Activated T-cell treated with anti-CD3 and anti-CD28 coated beads, Interleukin-2, amount 50 U/mL, for 4 hours (primary cell): Measurements from ENCODE around the gene ACVR1. TPM values are rescaled to one million over a fixed set of nuclear protein-coding genes. Genes with fewer than 3 reads are reported as not detected.

ENCODE experiments used
- ATAC-seq, 2 donors: fragments of 200-7000 bp; cut with Tn5 transposase; one replicate each; pipeline ENCODE4 v1.10.0; 2021
- DNase-seq: peaks from one replicate; pipeline ENCODE4 v3.0.0-alpha.2; 2020
- H3K27me3 Mint-ChIP-seq: one replicate; pipeline ENCODE4 v1.8.0; 2021; ENCODE audit warnings: low read depth, mixed read lengths
- H3K36me3 Mint-ChIP-seq: one replicate; pipeline ENCODE4 v1.8.0; 2022; ENCODE audit warnings: mixed read lengths; ENCODE audit not compliant: insufficient read depth
- H3K4me1 Mint-ChIP-seq: one replicate; pipeline ENCODE4 v1.8.0; 2021; ENCODE audit warnings: low read depth, mixed read lengths
- H3K4me3 Mint-ChIP-seq: one replicate; pipeline ENCODE4 v1.8.0; 2021; ENCODE audit warnings: mild to moderate bottlenecking, moderate library complexity, mixed read lengths
- H3K9me3 Mint-ChIP-seq: one replicate; pipeline ENCODE4 v1.8.0; 2021; ENCODE audit warnings: mixed read lengths
- total RNA-seq, 3 donors: library from RNA; stranded (reverse); gene quantifications; one replicate each; pipeline ENCODE4 v1.2.1, GENCODE V29; 2021

Gene ACVR1
- total RNA-seq, 3 donors from 2014 or later: 11.5 to 14.1 (median 13.2) TPM

DNA sequence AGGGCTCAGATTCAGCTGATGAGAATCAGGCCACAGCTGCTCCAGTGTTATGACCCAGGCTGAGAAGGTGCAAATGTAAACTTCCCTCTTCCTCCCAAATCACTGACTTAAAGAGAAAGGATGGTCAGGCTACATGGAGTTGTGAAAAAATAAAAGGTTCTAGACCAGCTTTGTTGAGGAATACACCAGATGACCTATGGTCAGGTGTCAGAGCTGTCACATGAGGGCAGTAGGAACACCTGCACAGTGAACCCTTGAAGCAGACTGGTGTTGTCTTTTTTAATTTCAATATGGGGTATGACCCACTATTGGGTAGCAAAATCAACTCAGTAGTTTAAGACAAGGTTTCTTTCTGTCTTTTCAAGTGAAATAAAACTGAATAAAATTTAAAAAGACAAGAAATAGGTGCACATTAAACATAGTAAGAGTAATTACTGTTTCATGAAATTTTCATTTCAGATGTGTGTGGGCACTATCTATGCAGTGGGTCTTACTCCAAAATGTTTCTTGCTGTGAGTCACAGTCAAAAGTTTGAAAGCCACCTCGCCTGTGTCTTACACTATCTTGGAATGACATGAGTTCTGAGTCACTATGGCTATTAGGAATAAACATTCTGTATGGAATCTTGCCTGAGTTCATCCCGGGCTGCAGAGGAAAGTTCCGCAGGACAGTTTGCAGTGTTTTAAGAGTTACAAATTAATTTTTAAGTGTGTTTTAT is 83.6 kb downstream of the ACVR1 start:
- DNase-seq: no peak
- Mint-ChIP-seq H3K4me1 (peaks cover 12% of the 10 kb centered on the region), H3K27me3 (no peaks in the 10 kb centered on the region), H3K9me3 (no peaks in the 10 kb centered on the region), H3K36me3 (peaks cover 4% of the 10 kb centered on the region), H3K4me3 (no peak overlapping the region)
- no peak for ATAC-seq

DNA sequence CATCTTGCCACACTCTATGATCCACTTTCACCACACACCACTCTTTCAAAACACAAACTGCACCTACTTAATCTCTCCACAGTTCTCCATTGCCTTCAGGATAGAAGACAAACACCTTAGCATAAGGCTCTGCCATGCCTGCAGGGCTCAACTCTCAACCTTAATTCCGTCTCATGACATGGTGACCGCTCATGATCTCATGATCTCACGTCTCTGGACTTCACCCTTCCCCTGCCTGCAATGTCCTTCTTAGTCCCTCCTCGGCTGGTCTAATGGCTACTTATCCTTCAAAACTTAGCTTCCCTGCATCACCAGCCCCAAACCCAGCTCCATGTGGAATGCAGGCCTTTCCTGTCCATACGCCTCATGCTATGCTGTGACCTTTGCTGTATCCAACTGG is 85.3 kb downstream of the ACVR1 start:
- Mint-ChIP-seq H3K4me1 (peaks cover 15% of the 10 kb centered on the region), H3K9me3 (no peaks in the 10 kb centered on the region), H3K4me3 (no peak overlapping the region), H3K36me3 (peaks cover 3% of the 10 kb centered on the region), H3K27me3 (no peaks in the 10 kb centered on the region)
- DNase-seq: no peak
- ATAC-seq: no peak

DNA sequence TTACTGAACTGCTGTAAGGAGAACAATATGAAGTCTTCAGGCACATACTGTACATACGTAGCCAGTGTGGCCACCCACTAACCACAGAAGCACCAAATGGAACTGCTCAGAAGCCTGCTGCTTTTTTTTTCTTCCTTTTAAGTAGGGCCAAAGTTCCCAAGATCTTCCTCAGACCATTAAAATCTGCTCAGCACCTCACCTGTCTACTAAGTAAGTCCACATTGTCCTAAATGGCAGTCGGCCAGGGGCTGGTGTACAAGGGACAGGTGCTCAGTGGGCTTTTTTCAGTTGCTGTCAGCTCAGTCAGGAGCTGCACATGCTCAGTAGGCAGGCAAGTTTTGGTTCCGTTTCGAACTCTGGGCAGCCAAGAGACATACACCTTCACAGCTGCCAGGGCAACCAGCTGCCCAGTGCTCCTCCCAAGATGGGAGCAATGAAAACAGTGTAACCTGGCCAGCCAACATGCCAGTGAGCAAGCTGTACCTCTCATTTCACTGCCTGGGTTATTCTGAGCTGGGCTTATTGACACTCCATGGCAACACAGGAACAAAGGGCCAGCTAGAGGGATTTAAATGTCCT is 86.1 kb downstream of the ACVR1 start:
- H3K4me1 Mint-ChIP-seq: peaks cover 20% of the 10 kb centered on the region
- no peaks in the 10 kb centered on the region for H3K27me3 Mint-ChIP-seq
- peaks cover 3% of the 10 kb centered on the region for H3K36me3 Mint-ChIP-seq
- no peaks in the 10 kb centered on the region for H3K9me3 Mint-ChIP-seq
- no peak for ATAC-seq
- no peak for DNase-seq
- H3K4me3 Mint-ChIP-seq: no peak overlapping the region

DNA sequence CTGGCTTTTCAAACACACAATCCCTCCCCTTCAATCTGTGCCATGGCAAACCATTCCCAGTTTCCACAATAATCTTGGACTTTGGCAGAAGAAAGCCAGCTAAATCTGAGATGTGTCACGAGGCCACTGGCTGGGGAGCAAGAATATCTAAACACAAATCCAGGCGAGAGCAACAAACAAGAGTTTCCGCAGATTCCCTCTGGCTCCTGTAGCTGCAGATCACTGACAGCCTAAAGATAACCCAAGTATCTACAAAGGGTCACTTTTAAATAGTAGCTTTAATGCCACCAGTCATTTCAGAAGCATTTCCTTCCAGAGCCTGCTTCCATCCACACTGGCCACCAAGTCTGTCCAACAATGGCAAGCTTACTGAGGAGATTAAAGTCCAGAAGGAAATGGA is 86.9 kb downstream of the ACVR1 start:
- DNase-seq (no peak), ATAC-seq (no peak)
- no peak overlapping the region for H3K4me3 Mint-ChIP-seq
- H3K27me3 Mint-ChIP-seq: no peaks in the 10 kb centered on the region
- H3K36me3 Mint-ChIP-seq: peaks cover 3% of the 10 kb centered on the region
- H3K4me1 Mint-ChIP-seq: peaks cover 26% of the 10 kb centered on the region
- H3K9me3 Mint-ChIP-seq: no peaks in the 10 kb centered on the region

DNA sequence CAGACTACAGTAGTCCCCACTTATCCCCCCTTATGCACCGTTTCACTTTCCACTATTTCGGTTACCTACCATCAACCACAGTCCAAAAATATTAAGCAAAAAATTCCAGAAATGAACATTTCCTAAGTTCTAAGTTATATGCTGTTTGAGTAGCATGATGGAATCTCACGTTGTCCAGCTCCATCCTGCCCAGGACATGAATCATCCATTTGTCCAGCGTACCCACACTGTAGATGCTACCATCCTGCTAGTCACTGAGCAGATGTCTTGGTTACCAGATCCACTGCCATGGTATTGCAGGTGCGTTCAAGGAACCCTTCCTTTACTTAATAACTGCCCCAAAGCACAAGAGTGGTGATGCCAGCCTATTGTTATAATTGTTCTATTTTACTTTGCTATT is 87.9 kb downstream of the ACVR1 start:
- DNase-seq (no peak), ATAC-seq (no peak)
- H3K36me3 Mint-ChIP-seq: peaks cover 3% of the 10 kb centered on the region
- no peak overlapping the region for H3K4me3 Mint-ChIP-seq
- no peaks in the 10 kb centered on the region for H3K9me3 Mint-ChIP-seq
- H3K27me3 Mint-ChIP-seq: no peaks in the 10 kb centered on the region
- H3K4me1 Mint-ChIP-seq: peaks cover 31% of the 10 kb centered on the region

DNA sequence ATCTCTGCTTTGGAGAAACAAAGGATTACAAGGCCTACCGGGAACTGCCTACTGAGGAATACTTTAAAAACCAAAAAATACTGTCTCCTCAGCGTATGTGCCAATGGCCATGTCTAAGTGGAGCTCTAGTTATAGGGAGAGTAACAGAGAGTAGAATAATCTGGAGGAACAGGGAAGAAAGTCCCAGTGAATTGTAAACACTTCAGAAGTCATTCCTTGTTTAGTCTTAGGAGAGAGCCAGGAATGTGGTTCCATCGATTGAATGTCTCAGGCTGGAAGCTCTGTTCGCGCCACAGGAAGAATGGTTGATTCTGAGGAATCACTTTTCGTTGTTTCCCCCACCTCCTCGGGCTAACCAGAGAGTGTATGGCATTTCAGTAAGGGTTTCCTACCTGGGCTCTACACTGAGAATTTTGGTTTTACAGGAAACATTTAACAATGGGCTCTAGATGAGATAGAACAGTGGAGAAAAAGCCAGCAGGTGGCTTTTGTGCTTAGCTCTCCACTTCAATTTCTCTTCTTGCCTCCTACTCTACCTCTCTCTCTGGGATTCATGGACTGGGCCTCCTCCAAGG is 88.7 kb downstream of the ACVR1 start:
- no peak for DNase-seq
- Mint-ChIP-seq H3K27me3 (no peaks in the 10 kb centered on the region), H3K36me3 (peaks cover 3% of the 10 kb centered on the region)

DNA sequence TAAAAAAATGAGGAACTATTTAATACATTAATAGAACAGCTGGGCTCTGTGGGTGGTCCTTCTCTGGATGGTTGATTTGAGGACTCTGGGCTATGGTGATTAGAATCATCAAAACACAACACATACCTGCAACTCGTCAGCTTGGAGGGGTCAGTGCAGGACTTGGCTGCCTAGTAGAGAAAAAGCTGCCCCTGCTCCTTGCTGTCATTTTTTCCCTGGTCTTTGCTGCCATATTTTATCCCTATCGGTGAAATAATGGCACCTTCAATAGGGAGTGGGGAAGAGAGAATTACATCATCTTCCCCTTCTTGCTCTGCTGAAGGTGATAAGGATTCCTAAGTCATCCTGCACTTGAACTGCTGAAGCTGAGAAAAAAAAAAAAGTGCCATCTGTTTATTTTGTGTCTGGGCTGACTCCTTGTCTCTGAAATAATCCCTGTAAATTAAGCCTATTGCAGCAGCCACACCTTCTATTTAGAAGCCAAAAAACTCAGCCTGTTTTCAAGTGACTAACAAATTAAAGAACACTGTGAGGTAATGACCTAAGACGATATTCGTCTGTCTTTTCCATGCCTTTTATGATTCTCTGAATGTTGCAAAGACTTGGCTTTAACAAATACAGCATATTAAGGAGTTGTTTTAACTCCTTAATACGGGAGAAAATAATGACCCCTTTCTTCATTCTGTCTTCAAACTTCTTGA is 89.3 kb downstream of the ACVR1 start:
- H3K4me3 Mint-ChIP-seq: no peak overlapping the region
- peaks cover 41% of the 10 kb centered on the region for H3K4me1 Mint-ChIP-seq
- no peaks in the 10 kb centered on the region for H3K9me3 Mint-ChIP-seq
- peaks cover 3% of the 10 kb centered on the region for H3K36me3 Mint-ChIP-seq
- DNase-seq (no peak), ATAC-seq (no peak)
- no peaks in the 10 kb centered on the region for H3K27me3 Mint-ChIP-seq

More for the DNA sequence above, 88.7 kb downstream of the ACVR1 start:
- no peak overlapping the region for H3K4me3 Mint-ChIP-seq
- no peaks in the 10 kb centered on the region for H3K9me3 Mint-ChIP-seq
- H3K4me1 Mint-ChIP-seq: peaks cover 34% of the 10 kb centered on the region
- no peak for ATAC-seq

DNA sequence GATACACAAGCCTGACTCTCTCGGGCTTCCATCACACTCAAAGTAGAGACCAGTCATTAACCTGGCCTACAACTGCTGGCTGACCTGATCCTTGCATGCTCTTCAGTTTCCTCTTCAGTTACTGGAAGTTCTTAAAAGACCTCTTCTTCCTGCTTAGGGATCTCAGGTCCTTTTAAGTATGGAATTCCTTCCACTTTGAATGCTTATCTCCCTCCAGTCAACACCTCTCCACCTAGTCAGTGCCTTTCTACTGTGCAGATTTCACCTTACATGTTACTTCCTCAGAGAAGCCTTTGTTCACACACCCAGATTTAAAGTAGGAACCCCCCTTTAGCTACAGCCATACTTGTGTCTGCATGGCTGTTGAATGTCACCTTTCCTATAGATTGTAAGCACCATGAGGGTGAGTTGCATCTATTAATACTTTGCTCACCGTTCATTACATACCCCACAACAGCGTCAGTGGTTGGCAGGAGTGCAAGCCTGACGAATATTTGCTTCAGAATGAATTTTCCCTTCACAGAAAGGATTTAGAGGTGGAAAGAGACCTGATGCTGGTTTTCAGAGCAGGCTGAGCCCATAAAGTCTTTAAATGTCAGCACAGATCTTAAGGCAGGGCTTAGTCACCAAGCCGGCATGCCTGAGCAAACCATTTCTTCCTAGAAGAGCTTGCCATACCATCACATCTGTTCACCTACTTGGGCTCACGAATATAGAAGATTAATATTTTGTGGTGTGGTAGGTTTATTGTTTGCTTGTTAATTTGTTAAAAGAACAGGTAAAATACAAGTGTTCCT is 90.1 kb downstream of the ACVR1 start:
- peaks cover 46% of the 10 kb centered on the region for H3K4me1 Mint-ChIP-seq
- no peak overlapping the region for H3K4me3 Mint-ChIP-seq
- DNase-seq: no peak
- no peak for ATAC-seq
- H3K36me3 Mint-ChIP-seq: peaks cover 3% of the 10 kb centered on the region
- no peaks in the 10 kb centered on the region for H3K9me3 Mint-ChIP-seq
- H3K27me3 Mint-ChIP-seq: no peaks in the 10 kb centered on the region

DNA sequence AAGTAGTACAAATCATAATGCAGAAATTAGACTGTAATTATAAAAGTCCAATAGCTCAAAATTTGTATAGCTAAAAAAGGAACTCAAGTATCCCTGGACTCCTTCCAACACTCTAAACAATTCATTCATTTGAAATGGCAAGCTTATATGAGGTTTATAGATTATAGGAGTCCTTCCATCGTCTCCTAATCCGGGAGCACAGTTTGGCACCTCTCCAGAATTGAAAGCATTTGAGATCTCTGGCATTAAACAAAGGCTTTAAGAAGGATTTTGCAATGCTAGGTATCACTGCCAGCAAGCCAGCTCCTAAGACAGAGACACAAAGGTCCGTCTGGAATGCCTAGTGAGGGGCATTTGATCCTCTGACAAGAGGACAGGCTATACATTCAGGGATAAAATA is 90.9 kb downstream of the ACVR1 start:
- Mint-ChIP-seq H3K4me3 (no peak overlapping the region), H3K36me3 (peaks cover 9% of the 10 kb centered on the region), H3K9me3 (no peaks in the 10 kb centered on the region), H3K4me1 (peaks cover 46% of the 10 kb centered on the region), H3K27me3 (no peaks in the 10 kb centered on the region)
- DNase-seq: no peak
- ATAC-seq: no peak

DNA sequence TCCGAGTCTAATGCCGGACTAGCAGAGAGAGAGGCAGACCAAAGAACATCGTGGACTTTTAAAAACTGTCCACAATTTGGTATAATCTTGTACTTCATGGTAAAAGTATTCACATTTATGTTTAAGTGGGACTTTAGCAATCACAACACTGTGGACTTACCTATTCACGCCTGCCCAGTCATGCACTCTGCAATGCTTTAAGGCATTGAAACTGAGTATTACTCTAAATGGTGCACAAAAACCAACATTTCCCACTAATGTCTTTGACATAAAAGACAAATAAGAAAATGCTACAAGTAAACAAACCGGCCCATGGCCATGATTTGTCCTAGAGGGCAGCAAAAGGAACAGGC is 91.3 kb downstream of the ACVR1 start:
- Mint-ChIP-seq H3K4me1 (peaks cover 42% of the 10 kb centered on the region), H3K9me3 (no peaks in the 10 kb centered on the region), H3K4me3 (no peak overlapping the region), H3K36me3 (peaks cover 13% of the 10 kb centered on the region), H3K27me3 (no peaks in the 10 kb centered on the region)
- ATAC-seq (no peak), DNase-seq (no peak)

DNA sequence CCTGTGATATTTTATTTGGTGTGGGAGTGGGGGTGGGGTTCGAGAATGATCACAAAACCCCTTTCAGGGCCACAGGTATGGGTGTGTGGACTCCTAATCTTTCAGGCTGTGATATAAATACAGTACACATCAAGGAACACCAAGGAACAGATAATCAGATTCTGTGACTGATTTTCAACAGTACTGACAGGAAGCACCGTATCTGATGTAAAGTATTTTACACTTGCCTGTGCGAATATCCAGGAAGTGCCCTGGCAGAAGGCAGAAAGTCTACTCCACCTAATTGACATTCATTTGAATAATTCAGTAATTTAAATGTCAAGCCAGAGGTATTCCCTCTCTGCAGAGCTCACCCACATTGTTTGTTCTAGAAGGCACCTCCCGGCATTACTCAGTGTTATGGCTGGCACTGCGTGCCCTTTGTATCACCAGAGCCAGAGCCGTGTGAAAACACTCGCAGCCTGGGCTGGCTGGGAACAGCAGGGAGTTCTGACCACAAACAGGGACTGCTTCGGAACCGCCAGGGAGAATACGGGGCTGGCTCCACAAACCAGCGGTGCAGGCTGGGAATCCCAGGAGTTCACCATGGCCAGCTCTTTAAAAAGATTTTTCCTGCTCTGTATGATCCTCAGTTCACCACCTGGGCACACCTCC is 91.8 kb downstream of the ACVR1 start:
- Mint-ChIP-seq H3K27me3 (no peaks in the 10 kb centered on the region), H3K4me1 (peaks cover 39% of the 10 kb centered on the region), H3K9me3 (no peaks in the 10 kb centered on the region), H3K36me3 (peaks cover 18% of the 10 kb centered on the region), H3K4me3 (no peak overlapping the region)
- DNase-seq (no peak), ATAC-seq (peak; percentile 59 to 73)

DNA sequence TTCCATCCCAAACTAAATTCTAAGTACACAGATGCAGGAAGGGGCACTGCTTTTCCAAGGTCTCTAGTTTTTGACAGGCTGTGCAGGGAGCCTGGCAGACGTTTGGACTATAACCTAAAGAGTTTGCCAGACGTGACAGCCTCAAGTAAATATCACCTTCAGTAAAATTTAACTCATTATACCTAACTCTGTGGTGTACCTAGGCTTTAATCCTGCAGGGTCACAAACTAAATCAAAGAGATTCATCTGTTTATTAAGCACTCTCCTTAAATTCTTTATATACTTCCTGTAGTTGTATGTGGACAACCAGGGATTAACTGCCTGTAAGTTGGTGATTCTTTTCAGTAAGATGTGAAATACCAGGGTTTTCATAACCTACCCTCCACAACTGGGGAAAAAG is 92.9 kb downstream of the ACVR1 start:
- Mint-ChIP-seq H3K27me3 (no peaks in the 10 kb centered on the region), H3K4me1 (peaks cover 36% of the 10 kb centered on the region), H3K4me3 (no peak overlapping the region), H3K36me3 (peaks cover 25% of the 10 kb centered on the region), H3K9me3 (no peaks in the 10 kb centered on the region)
- ATAC-seq (no peak), DNase-seq (no peak)

DNA sequence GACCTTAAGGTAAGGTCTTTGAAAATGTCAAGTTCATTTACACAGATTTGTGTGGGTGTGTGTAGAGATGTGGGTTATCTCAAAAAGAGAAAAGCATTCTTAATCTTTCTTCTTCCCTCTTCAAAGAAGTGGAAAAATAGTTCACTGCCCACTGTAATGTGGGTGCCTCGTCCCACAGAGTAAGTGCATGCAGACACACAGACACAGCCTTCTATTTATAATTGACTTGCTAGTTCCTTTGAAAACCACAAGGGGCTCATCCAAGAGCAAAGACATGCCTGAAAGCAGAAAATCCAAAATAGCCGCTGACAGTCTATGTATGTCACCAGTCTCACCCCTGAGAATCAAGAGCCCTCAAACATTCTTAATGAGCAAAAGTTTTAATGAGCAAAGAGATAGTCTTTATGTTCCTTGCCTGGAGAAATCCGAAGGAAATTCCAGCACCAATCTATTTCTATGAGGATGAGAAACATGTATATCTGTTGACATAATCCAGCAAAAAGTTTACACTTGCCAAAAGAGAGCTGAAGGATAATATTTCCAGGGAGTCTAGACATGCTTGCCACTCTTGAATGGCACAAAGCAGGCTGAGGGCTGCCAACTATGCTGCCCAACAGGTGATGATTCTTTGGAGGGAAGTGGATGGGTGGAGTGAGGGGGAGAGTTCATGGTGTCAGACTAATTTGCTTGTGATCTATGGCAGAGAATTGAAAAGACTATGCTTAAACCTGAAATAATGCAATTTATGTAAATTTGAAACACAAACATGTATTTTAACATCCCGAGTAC is 93.9 kb downstream of the ACVR1 start:
- ATAC-seq: peak; percentile 69 to 73
- Mint-ChIP-seq H3K4me1 (peaks cover 36% of the 10 kb centered on the region), H3K36me3 (peaks cover 31% of the 10 kb centered on the region), H3K27me3 (no peaks in the 10 kb centered on the region), H3K9me3 (no peaks in the 10 kb centered on the region), H3K4me3 (no peak overlapping the region)
- no peak for DNase-seq
